Glutamatergic neuron (in vitro differentiated cells): ENCODE measurements around the gene TELO2. TPM values are rescaled to one million over a fixed set of nuclear protein-coding genes. Genes with fewer than 3 reads are reported as not detected.

Experiments used
- DNase-seq: peaks from one replicate; pipeline ENCODE4 v3.0.0; 2022
- H3K27ac Mint-ChIP-seq: one replicate; pipeline ENCODE4 v1.8.0; 2020; ENCODE audit warnings: mild to moderate bottlenecking, mixed read lengths, inconsistent platforms; ENCODE audit not compliant: unreplicated experiment
- H3K27me3 Mint-ChIP-seq: one replicate; pipeline ENCODE4 v1.8.0; 2020; ENCODE audit warnings: mild to moderate bottlenecking, moderate library complexity, mixed read lengths, inconsistent platforms; ENCODE audit not compliant: unreplicated experiment
- H3K36me3 Mint-ChIP-seq: one replicate; pipeline ENCODE4 v1.8.0; 2020; ENCODE audit warnings: mild to moderate bottlenecking, mixed read lengths, inconsistent platforms; ENCODE audit not compliant: unreplicated experiment
- H3K4me1 Mint-ChIP-seq: one replicate; pipeline ENCODE4 v1.8.0; 2020; ENCODE audit warnings: mild to moderate bottlenecking, low read depth, mixed read lengths, inconsistent platforms; ENCODE audit not compliant: unreplicated experiment
- H3K4me3 Mint-ChIP-seq: one replicate; pipeline ENCODE4 v1.8.0; 2020; ENCODE audit warnings: mild to moderate bottlenecking, mixed read lengths, inconsistent platforms; ENCODE audit not compliant: unreplicated experiment
- H3K9me3 Mint-ChIP-seq: one replicate; pipeline ENCODE4 v1.8.0; 2020; ENCODE audit warnings: mild to moderate bottlenecking, moderate library complexity, mixed read lengths, inconsistent platforms; ENCODE audit not compliant: unreplicated experiment
- CTCF ChIP-seq: fragments of 200-600 bp; sonication (generic); IDR thresholded peaks from one replicate; pipeline ENCODE4 v1.5.0; 2021; ENCODE audit not compliant: partially characterized antibody, unreplicated experiment
- total RNA-seq: library from RNA; stranded (reverse); fragmentation: NEBNext Ultra II Directional; extraction: Animal tissue kit (Norgen Biotek cat#: 25700); gene quantifications from one replicate; pipeline ENCODE4 v1.2.1, GENCODE V29; 2021; ENCODE audit not compliant: unreplicated experiment

The TELO2 gene
- total RNA-seq, 1 donor from 2014 or later = 101 TPM

DNA sequence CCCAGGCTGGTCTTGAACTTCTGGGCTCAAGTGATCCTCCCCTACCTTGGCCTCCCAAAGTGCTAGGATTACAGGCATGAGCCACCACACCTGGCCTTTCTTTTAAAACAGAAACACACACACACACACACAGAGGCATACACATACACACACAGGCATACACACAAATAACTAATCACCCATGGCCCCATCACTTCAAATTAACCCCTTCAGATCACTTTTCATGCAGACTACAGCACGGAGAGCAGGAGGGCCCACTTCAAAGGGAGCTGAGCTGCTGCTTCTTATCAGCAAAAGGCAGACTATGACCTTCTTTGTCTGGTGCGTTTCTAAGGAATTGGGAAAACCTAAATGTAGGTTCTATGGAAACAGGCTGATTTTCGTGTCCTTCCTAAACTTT is 20.2 kb upstream of the TELO2 start:
- Mint-ChIP-seq H3K27ac (no peak overlapping the region), H3K27me3 (peaks cover 5% of the 10 kb centered on the region), H3K36me3 (no peaks in the 10 kb centered on the region), H3K9me3 (peaks cover 9% of the 10 kb centered on the region), H3K4me1 (peaks cover 8% of the 10 kb centered on the region), H3K4me3 (peak overlapping the region; percentile 78)
- no peak for TF ChIP-seq CTCF
- DNase-seq = no peak

DNA sequence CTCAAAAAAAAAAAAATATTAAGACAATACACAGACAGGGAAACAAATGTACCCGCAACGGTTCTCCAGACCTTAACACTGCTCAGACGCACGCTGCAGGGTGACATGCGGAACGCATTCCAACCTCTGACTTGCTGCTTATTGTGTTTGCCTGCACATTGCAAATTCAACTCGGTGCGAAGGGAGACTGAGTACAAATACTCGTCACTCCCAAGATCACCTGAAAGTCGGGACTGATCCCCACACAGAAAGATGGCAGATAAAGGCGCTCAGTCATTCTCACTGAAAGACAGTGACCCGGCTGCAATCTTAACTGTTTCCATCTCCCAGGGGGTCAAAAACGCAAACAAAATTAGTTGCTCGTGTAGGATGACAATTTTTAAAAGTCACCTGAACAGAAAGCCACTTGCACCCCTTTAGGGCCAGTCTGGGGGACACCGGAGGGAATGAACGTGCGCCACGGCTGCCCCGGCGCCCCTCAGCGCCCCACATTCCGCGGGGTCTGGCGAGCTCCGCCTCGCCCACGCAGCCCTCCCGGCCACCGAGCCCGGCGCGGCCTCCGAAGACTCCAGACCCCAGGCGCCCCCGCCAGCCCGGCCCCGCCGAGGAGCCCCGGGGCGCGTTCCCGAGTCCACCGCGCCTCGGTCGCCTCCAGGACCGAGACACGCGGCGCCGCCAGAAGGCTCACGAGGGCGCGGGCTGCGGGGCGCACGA is 18.9 kb upstream of the TELO2 start:
- Mint-ChIP-seq H3K9me3 (peaks cover 9% of the 10 kb centered on the region), H3K27me3 (peaks cover 9% of the 10 kb centered on the region), H3K4me1 (peaks cover 8% of the 10 kb centered on the region), H3K27ac (no peak overlapping the region), H3K4me3 (peak overlapping the region; percentile 91), H3K36me3 (no peaks in the 10 kb centered on the region)
- no peak for DNase-seq
- TF ChIP-seq CTCF = no peak

- DNase-seq = peak; percentile 90
- peaks cover 8% of the 10 kb centered on the region for H3K4me1 Mint-ChIP-seq
- TF ChIP-seq CTCF = no peak
- H3K4me3 Mint-ChIP-seq = peak within 1 kb of the TSS; percentile 91
- H3K9me3 Mint-ChIP-seq = peaks cover 8% of the 10 kb centered on the region
- H3K36me3 Mint-ChIP-seq = no peaks in the 10 kb centered on the region
- H3K27me3 Mint-ChIP-seq = peaks cover 9% of the 10 kb centered on the region
- H3K27ac Mint-ChIP-seq = peak within 1 kb of the TSS; percentile 78
Measured at GRCh38 chr16:1474796-1475551, 18.2 kb upstream of the TELO2 start, which contains the start of gene CLCN7. Gene CLCN7 (minus strand): TSS chr16:1475028. CDS start chr16:1474974, 54 bp downstream.

GRCh38 chr16:1475552-1476114 is 17.5 kb upstream of the TELO2 start:
- Mint-ChIP-seq H3K27ac (peak overlapping the region; percentile 78), H3K4me3 (peak overlapping the region; percentile 86), H3K9me3 (peaks cover 8% of the 10 kb centered on the region), H3K36me3 (no peaks in the 10 kb centered on the region), H3K4me1 (peaks cover 8% of the 10 kb centered on the region), H3K27me3 (peaks cover 9% of the 10 kb centered on the region)
- no peak for DNase-seq
- TF ChIP-seq CTCF = no peak
